HG03342 (cell line): ENCODE results near the gene CRABP1.

Experiments used
- ATAC-seq: cut with Tn5 transposase; IDR thresholded peaks from one replicate; pipeline ENCODE4 v1.9.1; 2021; ENCODE audit warnings: mild to moderate bottlenecking, moderate library complexity; ENCODE audit not compliant: unreplicated experiment

The CRABP1 gene

GRCh38 chr15:78316283-78317083 is 23.7 kb upstream of the CRABP1 start:
- ATAC-seq: no peak

- ATAC-seq: no peak
Observed at GRCh38 chr15:78317145-78317836, 22.9 kb upstream of the CRABP1 start.

- ATAC-seq: no peak
Observed at GRCh38 chr15:78319588-78319987, 20.6 kb upstream of the CRABP1 start.

GRCh38 chr15:78320183-78320582 is 20.0 kb upstream of the CRABP1 start:
- ATAC-seq: no peak

GRCh38 chr15:78321041-78321570 is 19.0 kb upstream of the CRABP1 start:
- ATAC-seq: no peak

- no peak for ATAC-seq
Observed at GRCh38 chr15:78321786-78322185, 18.4 kb upstream of the CRABP1 start.

- no peak for ATAC-seq
Observed at GRCh38 chr15:78322243-78322642, 17.9 kb upstream of the CRABP1 start.

- no peak for ATAC-seq
Observed at GRCh38 chr15:78322724-78323521, 17.2 kb upstream of the CRABP1 start.

- no peak for ATAC-seq
Observed at GRCh38 chr15:78323693-78324092, 16.5 kb upstream of the CRABP1 start.

GRCh38 chr15:78324144-78324543 is 16.0 kb upstream of the CRABP1 start:
- no peak for ATAC-seq

- ATAC-seq: no peak
Observed at GRCh38 chr15:78325092-78325843, 14.9 kb upstream of the CRABP1 start.

GRCh38 chr15:78327466-78327865 is 12.7 kb upstream of the CRABP1 start:
- no peak for ATAC-seq

- no peak for ATAC-seq
Observed at GRCh38 chr15:78329625-78330024, 10.5 kb upstream of the CRABP1 start.

- no peak for ATAC-seq
Observed at GRCh38 chr15:78334845-78335244, 5.3 kb upstream of the CRABP1 start.

GRCh38 chr15:78335985-78336384 is 4.2 kb upstream of the CRABP1 start:
- ATAC-seq: no peak

GRCh38 chr15:78338781-78339180 is 1.4 kb upstream of the CRABP1 start:
- ATAC-seq: no peak

- ATAC-seq: no peak
Observed at GRCh38 chr15:78339559-78339958, 594 bp upstream of the CRABP1 start.

GRCh38 chr15:78341057-78341987 is 1.2 kb downstream of the CRABP1 start:
- no peak for ATAC-seq

- ATAC-seq: no peak
Observed at GRCh38 chr15:78342021-78342420, 1.9 kb downstream of the CRABP1 start.
